T-helper 1 cell (primary cell): ENCODE measurements around the gene GPR173.

Experiments
- DNase-seq, 5 donors: peaks; one replicate each; pipeline ENCODE4 v3.0.0-alpha.2; 2012 to 2020
- total RNA-seq, 4 donors: gene quantifications; one replicate each; lab custom pipeline; 2026; lab: John Stamatoyannopoulos, UW

Gene GPR173
- 0 reads per million in 4 donors for total RNA-seq

- DNase-seq: no peak
Observed at GRCh38 chrX:53048169-53049126, at the start of gene GPR173. GPR173 (plus strand) TSS chrX:53048789; CDS start chrX:53076622, 27,833 bp downstream.

GRCh38 chrX:53000447-53001135 lies 48.0 kb upstream of the GPR173 start:
- no peak for DNase-seq

- DNase-seq: no peak
Observed at GRCh38 chrX:53001958-53002357, 46.6 kb upstream of the GPR173 start.

GRCh38 chrX:53003111-53003510 lies 45.5 kb upstream of the GPR173 start:
- no peak for DNase-seq

- DNase-seq: no peak
Observed at GRCh38 chrX:53004038-53004437, 44.6 kb upstream of the GPR173 start.

GRCh38 chrX:53004811-53005210 lies 43.8 kb upstream of the GPR173 start:
- DNase-seq: no peak

GRCh38 chrX:53005327-53005726 lies 43.3 kb upstream of the GPR173 start:
- DNase-seq: no peak

- DNase-seq: no peak
Observed at GRCh38 chrX:53009032-53009431, 39.6 kb upstream of the GPR173 start.

GRCh38 chrX:53013291-53013690 lies 35.3 kb upstream of the GPR173 start:
- no peak for DNase-seq

GRCh38 chrX:53018627-53019026 lies 30.0 kb upstream of the GPR173 start:
- DNase-seq: no peak

- no peak for DNase-seq
Observed at GRCh38 chrX:53022381-53022780, 26.2 kb upstream of the GPR173 start.

- no peak for DNase-seq
Observed at GRCh38 chrX:53028678-53029077, 19.9 kb upstream of the GPR173 start.

- DNase-seq: no peak
Observed at GRCh38 chrX:53031380-53031779, 17.2 kb upstream of the GPR173 start.

- no peak for DNase-seq
Observed at GRCh38 chrX:53036149-53036548, 12.4 kb upstream of the GPR173 start.

GRCh38 chrX:53039236-53039635 lies 9.4 kb upstream of the GPR173 start:
- DNase-seq: no peak

- DNase-seq: no peak
Observed at GRCh38 chrX:53044995-53045394, 3.6 kb upstream of the GPR173 start.

GRCh38 chrX:53047228-53047627 lies 1.4 kb upstream of the GPR173 start:
- DNase-seq: no peak

- DNase-seq: no peak
Observed at GRCh38 chrX:53049127-53049517, 533 bp downstream of the GPR173 start.

- no peak for DNase-seq
Observed at GRCh38 chrX:53050841-53051240, 2.3 kb downstream of the GPR173 start.

GRCh38 chrX:53055244-53055849 lies 6.8 kb downstream of the GPR173 start:
- DNase-seq: no peak

GRCh38 chrX:53056292-53056691 lies 7.7 kb downstream of the GPR173 start:
- DNase-seq: no peak

GRCh38 chrX:53065104-53065503 lies 16.5 kb downstream of the GPR173 start:
- DNase-seq: no peak

- no peak for DNase-seq
Observed at GRCh38 chrX:53071064-53071463, 22.5 kb downstream of the GPR173 start.
